Measurements from ENCODE around the gene MAP1B. TPM values are rescaled to one million over a fixed set of nuclear protein-coding genes. Genes with fewer than 3 reads are reported as not detected.
A peak's percentile ranks its signal among the peaks of the same experiment; 100 is the strongest.

The MAP1B gene
- total RNA-seq, 1 experiment from 2014 or later = 163 TPM

DNA sequence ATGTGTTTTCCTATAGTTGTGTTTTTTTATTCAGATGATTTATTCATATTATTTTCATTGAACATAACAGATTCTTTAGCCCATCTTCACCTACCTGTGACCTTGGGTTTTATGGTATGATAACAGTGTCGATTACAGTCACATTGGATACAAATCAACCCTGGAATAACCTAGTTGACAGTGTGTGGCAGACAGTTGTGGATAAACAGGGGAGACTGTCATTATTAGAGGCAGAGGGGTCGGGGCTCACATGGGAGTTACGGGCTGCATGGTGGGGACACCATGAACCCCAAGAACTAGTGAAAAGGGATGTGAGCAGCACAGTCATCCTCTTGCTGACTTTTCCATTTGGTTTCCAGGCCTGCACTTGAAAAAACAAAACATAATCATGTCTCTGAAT is 29.9 kb upstream of the MAP1B start:
- no TSS peak for BruUV-seq (replicated peaks)
- no peaks in the 10 kb centered on the region for H3K79me2 ChIP-seq (ENCODE audit: low read depth)
- no peaks in the 10 kb centered on the region for H3F3A ChIP-seq (ENCODE audit: insufficient read depth, low read depth)
- intact Hi-C loops (cut with micrococcal nuclease; ENCODE audit: unreplicated experiment) = no loop called here
- H3K4me2 ChIP-seq = no peak overlapping the region
- no peak overlapping the region for H3K27ac ChIP-seq
- ChIA-PET CTCF (no interaction called here), POLR2A (ENCODE audit: unreplicated experiment) (no interaction called here)
- H3K27me3 ChIP-seq (ENCODE audit: insufficient read depth, low read depth) = no peaks in the 10 kb centered on the region
- no peaks in the 10 kb centered on the region for H4K20me1 ChIP-seq (ENCODE audit: insufficient read depth)
- no peaks in the 10 kb centered on the region for H3K9me2 ChIP-seq (ENCODE audit: insufficient read depth)
- no peaks in the 10 kb centered on the region for H3K4me1 ChIP-seq (replicated peaks; ENCODE audit: insufficient read depth)
- TF ChIP-seq, protein P1, sequence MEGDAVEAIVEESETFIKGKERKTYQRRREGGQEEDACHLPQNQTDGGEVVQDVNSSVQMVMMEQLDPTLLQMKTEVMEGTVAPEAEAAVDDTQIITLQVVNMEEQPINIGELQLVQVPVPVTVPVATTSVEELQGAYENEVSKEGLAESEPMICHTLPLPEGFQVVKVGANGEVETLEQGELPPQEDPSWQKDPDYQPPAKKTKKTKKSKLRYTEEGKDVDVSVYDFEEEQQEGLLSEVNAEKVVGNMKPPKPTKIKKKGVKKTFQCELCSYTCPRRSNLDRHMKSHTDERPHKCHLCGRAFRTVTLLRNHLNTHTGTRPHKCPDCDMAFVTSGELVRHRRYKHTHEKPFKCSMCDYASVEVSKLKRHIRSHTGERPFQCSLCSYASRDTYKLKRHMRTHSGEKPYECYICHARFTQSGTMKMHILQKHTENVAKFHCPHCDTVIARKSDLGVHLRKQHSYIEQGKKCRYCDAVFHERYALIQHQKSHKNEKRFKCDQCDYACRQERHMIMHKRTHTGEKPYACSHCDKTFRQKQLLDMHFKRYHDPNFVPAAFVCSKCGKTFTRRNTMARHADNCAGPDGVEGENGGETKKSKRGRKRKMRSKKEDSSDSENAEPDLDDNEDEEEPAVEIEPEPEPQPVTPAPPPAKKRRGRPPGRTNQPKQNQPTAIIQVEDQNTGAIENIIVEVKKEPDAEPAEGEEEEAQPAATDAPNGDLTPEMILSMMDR (conservative IDR thresholded peaks at IDR 0.05) = no peak
- no peak for TF ChIP-seq EZH2 (IDR thresholded peaks at IDR 0.05; ENCODE audit: low read depth)
- DNase-seq = no peak
- H3K36me3 ChIP-seq (ENCODE audit: low read depth) = no peaks in the 10 kb centered on the region
- no peak overlapping the region for H2AFZ ChIP-seq
- H3K4me3 ChIP-seq = no peak overlapping the region
- no peaks in the 10 kb centered on the region for H3K9me3 ChIP-seq (ENCODE audit: insufficient read depth, low read depth)

DNA sequence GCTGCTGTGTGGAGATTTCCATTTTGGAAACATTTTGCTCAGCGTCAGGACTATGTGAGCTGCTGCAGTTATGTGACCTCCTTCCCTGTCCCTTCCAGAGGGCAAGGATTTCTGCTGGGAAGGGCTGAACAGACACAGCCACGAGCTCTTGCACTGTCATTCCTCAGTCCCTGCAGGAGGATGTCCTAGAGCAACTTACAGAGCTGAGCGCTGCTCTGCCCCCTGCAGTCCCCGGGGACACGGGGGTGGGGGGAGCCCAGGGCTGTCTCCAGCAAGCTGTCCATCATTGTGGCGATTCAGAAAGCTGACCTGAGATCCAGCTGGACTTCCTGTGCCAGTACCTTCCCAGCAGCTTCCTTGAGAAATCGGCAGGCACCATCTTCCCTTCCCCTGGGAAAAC is 28.0 kb upstream of the MAP1B start:
- H3K9me2 ChIP-seq (ENCODE audit: insufficient read depth) = no peaks in the 10 kb centered on the region
- no peak overlapping the region for H3K4me3 ChIP-seq
- peak in 1 of 2 experiments; percentile 26 for DNase-seq
- no peaks in the 10 kb centered on the region for H3K79me2 ChIP-seq (ENCODE audit: low read depth)
- no peaks in the 10 kb centered on the region for H3K36me3 ChIP-seq (ENCODE audit: low read depth)
- BruUV-seq (replicated peaks) = no TSS peak
- H3K4me1 ChIP-seq (replicated peaks; ENCODE audit: insufficient read depth) = no peaks in the 10 kb centered on the region
- H3K9me3 ChIP-seq (ENCODE audit: insufficient read depth, low read depth) = no peaks in the 10 kb centered on the region
- intact Hi-C loops (cut with micrococcal nuclease; ENCODE audit: unreplicated experiment) = no loop called here
- POLR2A ChIA-PET (ENCODE audit: unreplicated experiment) = interaction anchor here (0.6 to 0.7 kb wide), 2 partner anchors 13 to 203 kb away, joined by 4 read pairs; no protein-coding TSS in a partner anchor
- no peaks in the 10 kb centered on the region for H3K27me3 ChIP-seq (ENCODE audit: insufficient read depth, low read depth)
- no peak overlapping the region for H2AFZ ChIP-seq
- TF ChIP-seq EZH2 (IDR thresholded peaks at IDR 0.05; ENCODE audit: low read depth) = no peak
- TF ChIP-seq, protein P1 (conservative IDR thresholded peaks at IDR 0.05) = no peak
- H3K27ac ChIP-seq = no peak overlapping the region
- no peaks in the 10 kb centered on the region for H4K20me1 ChIP-seq (ENCODE audit: insufficient read depth)
- H3K4me2 ChIP-seq = no peak overlapping the region
- CTCF ChIA-PET = interaction anchor here (0.7 kb wide), 1 partner anchor 146 kb away, joined by 3 read pairs; no protein-coding TSS in a partner anchor
- no peaks in the 10 kb centered on the region for H3F3A ChIP-seq (ENCODE audit: insufficient read depth, low read depth)

DNA sequence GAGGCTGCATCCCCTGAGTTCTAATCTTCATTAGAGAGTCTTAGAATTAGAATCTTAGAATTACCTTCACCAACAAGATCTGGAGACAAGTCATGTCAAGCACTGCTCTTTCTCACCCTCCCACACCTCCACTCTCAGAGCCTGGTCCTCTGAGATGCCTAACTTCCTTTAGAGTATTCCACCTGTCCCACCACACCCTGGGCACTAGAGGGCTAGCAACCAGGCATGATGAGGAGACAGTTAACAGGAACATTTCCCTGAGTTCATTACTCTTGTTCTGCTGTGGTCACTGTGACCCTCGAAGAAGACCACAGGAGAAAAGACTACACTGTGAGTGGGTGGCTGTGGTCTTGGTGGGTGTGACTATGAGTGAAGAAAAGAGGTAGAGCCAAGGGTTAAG is 25.2 kb upstream of the MAP1B start:
- no peak overlapping the region for H3K4me3 ChIP-seq
- no peaks in the 10 kb centered on the region for H3K79me2 ChIP-seq (ENCODE audit: low read depth)
- H3K9me2 ChIP-seq (ENCODE audit: insufficient read depth) = no peaks in the 10 kb centered on the region
- intact Hi-C loops (cut with micrococcal nuclease; ENCODE audit: unreplicated experiment) = no loop called here
- no peaks in the 10 kb centered on the region for H3F3A ChIP-seq (ENCODE audit: insufficient read depth, low read depth)
- H2AFZ ChIP-seq = no peak overlapping the region
- no peaks in the 10 kb centered on the region for H3K4me1 ChIP-seq (replicated peaks; ENCODE audit: insufficient read depth)
- H3K27ac ChIP-seq = no peak overlapping the region
- TF ChIP-seq, protein P1 (conservative IDR thresholded peaks at IDR 0.05) = no peak
- no peak for TF ChIP-seq EZH2 (IDR thresholded peaks at IDR 0.05; ENCODE audit: low read depth)
- H4K20me1 ChIP-seq (ENCODE audit: insufficient read depth) = no peaks in the 10 kb centered on the region
- no TSS peak for BruUV-seq (replicated peaks)
- POLR2A ChIA-PET (ENCODE audit: unreplicated experiment) = no interaction called here
- H3K27me3 ChIP-seq (ENCODE audit: insufficient read depth, low read depth) = no peaks in the 10 kb centered on the region
- H3K36me3 ChIP-seq (ENCODE audit: low read depth) = no peaks in the 10 kb centered on the region
- no peaks in the 10 kb centered on the region for H3K9me3 ChIP-seq (ENCODE audit: insufficient read depth, low read depth)
- no peak for DNase-seq
- no peak overlapping the region for H3K4me2 ChIP-seq
- CTCF ChIA-PET = no interaction called here
